ENCODE measurements around the gene ZNF608. TPM values are rescaled to one million over a fixed set of nuclear protein-coding genes. Genes with fewer than 3 reads are reported as not detected.
A peak's percentile ranks its signal among the peaks of the same experiment; 100 is the strongest.

The ZNF608 gene
- total RNA-seq, 1 donor from 2014 or later = 22.6 TPM

GRCh38 chr5:124738681-124739633, 7.5 kb downstream of the ZNF608 start:
- peak; percentile 55 for DNase-seq (ENCODE audit: low spot score)

GRCh38 chr5:124737651-124738050, 8.8 kb downstream of the ZNF608 start:
- no peak for DNase-seq (ENCODE audit: low spot score)

GRCh38 chr5:124736805-124737188, 9.6 kb downstream of the ZNF608 start:
- no peak for DNase-seq (ENCODE audit: low spot score)

DNA sequence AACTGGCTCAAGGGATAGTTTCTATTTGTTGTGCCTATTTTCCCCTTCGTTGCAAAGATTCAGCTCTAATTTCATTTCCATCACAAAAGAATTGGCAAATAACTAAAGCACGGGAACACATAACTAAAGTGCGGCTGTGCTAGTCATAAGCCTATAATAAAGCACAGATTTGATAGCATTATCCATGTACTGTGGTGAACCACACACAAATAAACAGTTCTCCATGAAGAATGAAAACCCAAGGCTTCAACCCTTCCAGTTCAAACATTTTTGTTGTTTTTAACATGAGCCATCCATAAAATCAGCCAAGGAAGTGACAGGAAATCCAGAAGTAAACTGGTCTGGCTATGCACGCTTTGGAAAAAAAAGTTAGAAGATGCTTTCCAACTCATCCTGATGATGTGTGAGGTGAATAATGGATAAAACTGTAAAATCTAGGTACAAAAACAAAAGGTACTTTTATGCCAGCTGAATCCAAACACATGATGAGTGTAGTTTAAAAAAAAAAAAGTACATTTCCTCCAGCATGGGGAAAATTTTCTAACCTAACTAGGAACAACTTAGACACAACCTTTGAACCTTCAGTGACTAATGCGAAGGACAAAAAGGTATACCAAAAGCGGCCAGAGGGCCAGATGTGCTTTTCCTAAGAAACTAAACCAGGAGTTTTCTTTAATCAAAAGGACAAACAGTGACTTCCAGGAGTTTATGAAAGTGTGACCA, 10.2 kb downstream of the ZNF608 start:
- no peak for DNase-seq (ENCODE audit: low spot score)

DNA sequence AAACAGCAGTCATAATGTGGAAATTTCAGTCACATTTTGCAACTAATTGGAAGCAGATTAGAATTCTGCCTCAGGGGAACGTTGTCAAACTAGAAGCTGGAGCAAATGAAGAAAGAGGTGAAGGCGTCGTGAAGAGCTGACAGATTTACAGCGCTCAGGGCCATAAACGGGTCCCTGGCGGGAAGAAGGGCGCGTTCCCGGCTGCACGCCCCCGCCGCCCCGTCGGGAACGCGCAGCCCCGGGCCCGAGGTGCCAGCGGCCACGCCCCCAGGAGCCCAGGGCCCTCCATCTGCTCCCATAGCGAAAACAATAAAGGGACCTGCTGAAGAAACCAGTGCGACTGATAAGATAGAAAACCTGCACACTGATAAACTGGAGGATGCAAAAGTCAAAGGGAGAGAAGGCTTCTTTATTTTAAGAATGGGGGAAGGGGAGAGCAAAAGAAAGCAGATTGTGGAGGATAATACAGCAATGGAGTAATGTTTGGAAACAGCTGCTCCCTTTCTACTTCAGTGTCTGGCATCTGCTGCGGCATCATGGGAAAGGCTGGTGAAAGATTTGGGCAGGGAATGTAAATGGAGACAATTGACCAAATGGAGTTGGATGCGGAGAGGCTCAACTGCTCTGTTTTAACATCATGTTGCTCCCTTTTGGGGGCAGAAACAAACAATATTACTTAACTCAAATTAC, 11.1 kb downstream of the ZNF608 start:
- peak; percentile 48 for DNase-seq (ENCODE audit: low spot score)

DNA sequence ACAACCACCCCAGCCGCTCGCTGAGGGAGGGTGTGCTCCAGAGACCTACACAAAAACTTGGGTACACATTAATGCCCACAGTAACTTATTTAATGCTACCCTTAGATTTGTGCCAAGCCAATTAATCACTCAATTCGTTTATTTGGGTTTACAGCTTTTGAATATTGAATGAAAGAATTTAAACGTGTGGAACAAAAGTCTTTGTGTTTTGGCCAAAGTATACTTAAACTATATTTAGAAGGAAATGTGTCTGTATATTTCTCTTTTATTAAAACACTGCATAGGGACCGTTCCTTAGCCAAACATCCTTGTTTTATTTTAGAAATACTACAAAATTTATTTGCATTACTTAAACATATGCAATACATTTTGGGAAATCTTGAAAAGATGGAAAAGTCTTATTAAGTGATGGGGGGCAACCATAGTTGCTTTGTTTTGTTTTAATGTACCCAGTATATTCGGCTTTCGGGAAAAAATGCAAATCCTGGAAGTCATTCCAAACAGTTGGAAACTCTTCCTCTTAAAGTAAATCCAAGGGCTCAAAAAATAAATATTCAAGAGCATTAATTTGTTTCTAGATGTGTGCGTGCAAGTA, 11.8 kb downstream of the ZNF608 start:
- no peak for DNase-seq (ENCODE audit: low spot score)

DNA sequence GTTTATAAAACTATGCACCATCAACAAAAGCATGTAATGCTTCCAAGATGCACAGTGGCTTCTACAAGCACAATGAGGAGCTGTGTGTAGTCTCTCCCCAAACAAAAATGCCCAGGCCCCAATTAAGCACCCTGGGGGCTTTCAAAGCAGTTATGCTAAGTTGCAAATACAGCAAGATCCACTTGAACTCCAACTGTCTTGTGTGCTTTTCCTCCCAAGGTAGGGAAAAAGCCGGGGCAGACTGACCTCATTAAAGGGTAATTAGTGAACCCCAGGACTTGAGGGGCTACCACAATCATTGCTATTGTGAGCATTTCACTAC, 13.1 kb downstream of the ZNF608 start:
- no peak for DNase-seq (ENCODE audit: low spot score)

GRCh38 chr5:124732428-124733328, 13.8 kb downstream of the ZNF608 start:
- no peak for DNase-seq (ENCODE audit: low spot score)

GRCh38 chr5:124730381-124730780, 16.1 kb downstream of the ZNF608 start:
- DNase-seq (ENCODE audit: low spot score) = no peak

GRCh38 chr5:124729720-124730359, 16.6 kb downstream of the ZNF608 start:
- DNase-seq (ENCODE audit: low spot score) = no peak

- DNase-seq (ENCODE audit: low spot score) = no peak
Measured at GRCh38 chr5:124728968-124729332, 17.5 kb downstream of the ZNF608 start.

DNA sequence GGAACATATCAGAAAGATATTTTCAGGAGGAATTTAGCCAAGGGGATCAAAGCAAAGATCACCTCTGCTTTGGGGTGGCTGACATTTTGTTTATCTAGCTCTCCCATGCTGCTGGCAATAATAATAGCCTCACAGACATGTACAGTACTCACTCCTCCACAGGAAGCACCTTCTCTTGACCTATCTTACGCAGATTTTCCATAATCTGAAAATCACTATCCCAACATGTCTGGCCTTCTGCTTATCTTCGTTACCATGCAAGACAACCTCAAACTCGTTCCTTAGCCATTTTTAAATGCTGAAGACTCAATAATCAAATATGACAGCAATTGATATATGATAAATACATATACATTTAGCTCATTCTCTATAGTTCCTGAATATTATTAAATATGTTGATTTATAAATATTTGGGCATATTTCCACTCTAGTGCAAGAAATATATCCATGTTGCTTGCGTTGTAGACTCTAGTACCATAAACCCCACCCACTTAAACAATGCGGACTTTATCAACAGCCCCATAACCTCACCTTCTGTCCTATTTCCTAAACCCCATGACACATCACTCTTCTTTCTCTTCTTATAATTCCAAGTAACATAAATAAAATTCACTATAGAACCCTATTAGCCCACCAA, 18.0 kb downstream of the ZNF608 start:
- DNase-seq (ENCODE audit: low spot score) = no peak

- no peak for DNase-seq (ENCODE audit: low spot score)
Measured at GRCh38 chr5:124726631-124727362, 19.6 kb downstream of the ZNF608 start.

GRCh38 chr5:124725622-124726258, 20.7 kb downstream of the ZNF608 start:
- DNase-seq (ENCODE audit: low spot score) = no peak

DNA sequence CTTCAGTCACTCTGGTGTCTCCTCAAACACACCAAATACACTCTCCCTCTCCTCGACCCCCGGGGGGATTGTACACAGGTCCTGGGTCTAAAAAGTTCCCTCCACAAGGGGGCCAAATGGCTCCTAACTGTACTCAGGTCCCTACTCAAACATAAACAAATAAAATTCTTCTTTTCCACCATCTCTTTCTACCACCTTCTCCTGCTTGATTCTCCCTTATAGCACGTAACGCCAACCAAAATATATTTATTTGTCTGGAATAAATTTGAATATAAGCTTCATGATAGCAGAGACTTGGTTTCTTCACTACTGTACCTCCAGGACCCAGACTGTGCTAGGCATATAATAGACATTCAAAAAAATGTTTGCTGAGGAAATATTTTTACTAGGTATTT, 21.4 kb downstream of the ZNF608 start:
- no peak for DNase-seq (ENCODE audit: low spot score)

- DNase-seq (ENCODE audit: low spot score) = no peak
Measured at GRCh38 chr5:124724357-124725039, 21.9 kb downstream of the ZNF608 start.

- DNase-seq (ENCODE audit: low spot score) = no peak
Measured at GRCh38 chr5:124721229-124721735, 25.2 kb downstream of the ZNF608 start.

GRCh38 chr5:124720593-124720992, 25.8 kb downstream of the ZNF608 start:
- no peak for DNase-seq (ENCODE audit: low spot score)

Data from umbilical cord (tissue), 2 donors.